ENCODE measurements around the gene LZIC. TPM values are rescaled to one million over a fixed set of nuclear protein-coding genes. Genes with fewer than 3 reads are reported as not detected.

Gene LZIC
- total RNA-seq, 1 donor from 2014 or later, result 29.1 TPM

DNA sequence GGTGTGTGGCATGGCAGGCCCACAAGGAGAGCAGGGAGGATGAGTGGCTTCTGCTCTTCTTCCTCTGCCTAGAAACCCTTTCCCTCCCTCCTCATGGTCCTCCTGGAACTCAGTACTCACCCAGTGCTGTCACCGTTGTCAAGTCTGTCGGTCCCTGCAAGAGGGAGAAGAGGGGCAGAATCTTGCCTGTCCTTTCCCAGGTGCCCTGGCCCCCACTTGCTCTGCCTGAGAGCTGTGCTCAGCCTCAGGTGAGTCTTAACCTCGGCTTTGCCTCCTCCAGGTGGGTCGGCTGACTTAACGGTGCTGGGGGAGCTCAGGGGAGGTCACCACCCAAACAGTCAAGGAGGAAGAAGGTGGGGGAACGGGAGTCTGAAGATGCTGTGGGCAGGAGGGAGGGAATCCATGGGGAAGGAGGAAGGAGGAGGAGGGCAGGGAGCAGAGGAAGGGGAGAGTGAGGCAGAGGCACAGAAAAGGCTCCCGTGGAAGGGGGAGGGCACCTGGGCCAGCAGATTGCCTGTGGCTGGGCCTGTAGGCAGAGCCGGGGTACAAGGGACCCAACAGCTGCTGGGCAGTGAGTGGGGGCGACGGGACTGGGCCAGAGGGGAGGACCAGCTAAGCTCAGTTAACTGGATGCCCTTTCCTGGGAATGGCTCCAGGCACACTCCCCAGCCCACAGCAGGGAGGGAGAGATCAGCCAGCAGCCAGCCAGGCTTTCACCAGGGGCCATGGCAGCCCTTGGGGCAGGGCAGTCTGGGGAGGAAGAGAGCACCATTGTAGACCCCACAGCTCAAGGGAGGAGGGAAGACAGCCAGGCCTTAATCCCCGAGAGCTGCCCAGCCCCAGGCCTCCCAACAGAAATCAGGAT lies 59.4 kb downstream of the LZIC start:
- intact Hi-C loops (cut with DNase I), result no loop called here
- no peak for DNase-seq

DNA sequence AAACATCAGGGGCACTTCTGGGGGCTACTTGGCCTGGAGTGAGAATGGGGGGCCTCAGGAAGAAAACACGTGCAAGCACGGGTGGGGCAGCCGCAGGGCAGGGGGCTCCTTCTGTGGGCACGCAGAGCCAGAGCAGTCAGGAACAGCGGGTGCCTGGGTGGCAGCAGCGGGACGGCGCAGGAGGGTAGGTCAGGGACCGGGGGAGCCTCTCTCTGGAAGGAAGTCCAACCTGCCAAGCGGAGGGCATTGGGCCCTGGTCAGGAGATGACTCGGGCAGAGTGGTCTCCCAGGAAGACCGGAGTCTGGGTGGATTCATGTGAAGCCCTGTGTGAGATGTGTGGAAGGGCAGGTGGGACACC lies 60.3 kb downstream of the LZIC start:
- Histone ChIP-seq H3K4me1 (no peaks in the 10 kb centered on the region), H3K9me3 (no peaks in the 10 kb centered on the region), H3K36me3 (no peaks in the 10 kb centered on the region), H3K4me3 (no peak overlapping the region), H3K27me3 (no peaks in the 10 kb centered on the region), H3K27ac (no peak overlapping the region)
- intact Hi-C loops (cut with DNase I), result no loop called here
- TF ChIP-seq, protein P1, sequence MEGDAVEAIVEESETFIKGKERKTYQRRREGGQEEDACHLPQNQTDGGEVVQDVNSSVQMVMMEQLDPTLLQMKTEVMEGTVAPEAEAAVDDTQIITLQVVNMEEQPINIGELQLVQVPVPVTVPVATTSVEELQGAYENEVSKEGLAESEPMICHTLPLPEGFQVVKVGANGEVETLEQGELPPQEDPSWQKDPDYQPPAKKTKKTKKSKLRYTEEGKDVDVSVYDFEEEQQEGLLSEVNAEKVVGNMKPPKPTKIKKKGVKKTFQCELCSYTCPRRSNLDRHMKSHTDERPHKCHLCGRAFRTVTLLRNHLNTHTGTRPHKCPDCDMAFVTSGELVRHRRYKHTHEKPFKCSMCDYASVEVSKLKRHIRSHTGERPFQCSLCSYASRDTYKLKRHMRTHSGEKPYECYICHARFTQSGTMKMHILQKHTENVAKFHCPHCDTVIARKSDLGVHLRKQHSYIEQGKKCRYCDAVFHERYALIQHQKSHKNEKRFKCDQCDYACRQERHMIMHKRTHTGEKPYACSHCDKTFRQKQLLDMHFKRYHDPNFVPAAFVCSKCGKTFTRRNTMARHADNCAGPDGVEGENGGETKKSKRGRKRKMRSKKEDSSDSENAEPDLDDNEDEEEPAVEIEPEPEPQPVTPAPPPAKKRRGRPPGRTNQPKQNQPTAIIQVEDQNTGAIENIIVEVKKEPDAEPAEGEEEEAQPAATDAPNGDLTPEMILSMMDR (IDR thresholded peaks at IDR 0.05), result no peak
- DNase-seq (no peak), ATAC-seq (no peak)

More for the DNA sequence above, 59.4 kb downstream of the LZIC start:
- no peaks in the 10 kb centered on the region for H3K4me1 ChIP-seq
- no peaks in the 10 kb centered on the region for H3K9me3 ChIP-seq
- no peaks in the 10 kb centered on the region for H3K27me3 ChIP-seq
- H3K36me3 ChIP-seq, result no peaks in the 10 kb centered on the region
- H3K27ac ChIP-seq, result no peak overlapping the region
- no peak for ATAC-seq
- no peak overlapping the region for H3K4me3 ChIP-seq
- TF ChIP-seq, protein P1 (IDR thresholded peaks at IDR 0.05), result no peak

DNA sequence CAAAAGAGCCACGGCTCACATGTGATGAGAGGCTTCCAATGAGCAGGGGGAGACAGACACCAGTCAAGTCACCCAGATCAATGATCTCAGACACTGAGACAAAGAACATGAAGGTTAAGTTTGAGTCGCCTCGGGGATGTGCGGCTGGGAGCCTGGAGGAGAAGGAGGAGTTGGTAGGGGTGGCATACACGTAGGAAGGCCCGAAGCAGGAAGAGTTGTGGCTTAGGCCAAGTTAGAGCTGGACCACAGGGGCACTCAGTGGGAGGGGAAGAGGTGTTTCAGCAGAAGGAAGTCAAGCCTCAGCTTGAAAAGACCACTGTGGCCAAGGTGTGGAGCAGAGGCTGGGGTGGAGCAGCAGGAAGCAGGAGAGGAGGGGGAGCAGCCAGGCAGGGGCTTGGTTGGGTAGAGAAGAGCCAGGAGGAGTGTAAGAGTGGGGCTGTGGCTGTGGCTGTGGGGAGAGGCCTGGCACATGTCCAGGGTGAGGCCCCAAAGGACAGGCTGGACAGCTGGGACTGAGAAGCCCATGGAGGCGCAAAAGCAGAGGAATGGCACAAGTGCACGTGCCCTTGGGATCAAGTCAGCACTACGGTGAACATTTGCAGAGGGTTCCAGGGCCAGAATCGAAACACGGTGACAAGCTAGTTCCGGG lies 60.8 kb downstream of the LZIC start:
- Histone ChIP-seq H3K27ac (no peak overlapping the region), H3K36me3 (no peaks in the 10 kb centered on the region), H3K4me1 (no peaks in the 10 kb centered on the region), H3K27me3 (no peaks in the 10 kb centered on the region), H3K9me3 (no peaks in the 10 kb centered on the region), H3K4me3 (no peak overlapping the region)
- intact Hi-C loops (cut with DNase I), result no loop called here
- TF ChIP-seq, protein P1 (IDR thresholded peaks at IDR 0.05), result no peak
- no peak for DNase-seq
- ATAC-seq, result no peak

DNA sequence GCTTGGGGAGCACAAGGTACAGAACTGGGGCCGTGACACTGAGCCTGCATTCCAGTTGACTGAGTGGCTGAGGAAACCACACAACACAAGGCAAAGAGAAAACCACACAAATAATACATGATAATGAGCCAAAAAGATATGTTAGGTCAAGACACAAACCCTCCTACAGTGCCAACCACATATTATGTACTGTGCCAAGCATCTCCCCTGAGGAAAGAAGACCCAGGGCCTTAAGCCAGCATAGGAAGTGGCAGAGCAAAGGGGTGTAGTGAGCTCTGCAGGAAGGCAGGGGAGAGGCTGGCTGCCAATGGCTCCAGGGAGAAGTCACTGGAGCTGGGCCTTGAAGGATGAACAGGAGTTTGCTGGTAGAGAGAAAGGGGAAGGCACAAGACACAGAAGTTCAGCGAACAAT lies 61.3 kb downstream of the LZIC start:
- Histone ChIP-seq H3K27me3 (no peaks in the 10 kb centered on the region), H3K4me3 (no peak overlapping the region)
- ATAC-seq, result no peak

More for the DNA sequence above, 61.3 kb downstream of the LZIC start:
- DNase-seq, result no peak
- no peak overlapping the region for H3K27ac ChIP-seq
- intact Hi-C loops (cut with DNase I), result no loop called here
- H3K4me1 ChIP-seq, result no peaks in the 10 kb centered on the region
- H3K36me3 ChIP-seq, result no peaks in the 10 kb centered on the region
- no peaks in the 10 kb centered on the region for H3K9me3 ChIP-seq
- TF ChIP-seq, protein P1 (IDR thresholded peaks at IDR 0.05), result no peak

Small RNAs within 50 kb of the gene (microRNA-seq; reads per million reads assigned to microRNA genes)
- 0.50 reads per million for gene MIR5697 (ENCODE audit: borderline microRNAs expressed)

Other genes with a start within 250 kb of the LZIC start
- gene CLSTN1, start 119.4 kb downstream of the LZIC start, total RNA-seq, result 71.0 TPM
- 47.6 TPM for gene CTNNBIP1, start 33.1 kb downstream of the LZIC start, total RNA-seq
- gene NMNAT1, start 84 bp upstream of the LZIC start, total RNA-seq, result 9.1 TPM
- gene RBP7, start 53.8 kb upstream of the LZIC start, total RNA-seq, result 8.7 TPM
- gene UBE4B, start 89.6 kb upstream of the LZIC start, total RNA-seq, result 36.2 TPM

All from upper lobe of right lung (tissue), 1 donor.